NCI-H2107 treated with DMSO at 0.1 percent for 48 hours (cell line): ENCODE measurements around the gene COPS2.
"Not testable (repeated sequence)": the region's sequence is repeated elsewhere in the genome, so short reads cannot be mapped to it uniquely, and the experiment has no call there.

ENCODE experiments used
- DNase-seq: peaks from one replicate; lab custom pipeline; 2025; ENCODE audit not compliant: unreplicated experiment; lab: John Stamatoyannopoulos, UW

COPS2 gene

DNA sequence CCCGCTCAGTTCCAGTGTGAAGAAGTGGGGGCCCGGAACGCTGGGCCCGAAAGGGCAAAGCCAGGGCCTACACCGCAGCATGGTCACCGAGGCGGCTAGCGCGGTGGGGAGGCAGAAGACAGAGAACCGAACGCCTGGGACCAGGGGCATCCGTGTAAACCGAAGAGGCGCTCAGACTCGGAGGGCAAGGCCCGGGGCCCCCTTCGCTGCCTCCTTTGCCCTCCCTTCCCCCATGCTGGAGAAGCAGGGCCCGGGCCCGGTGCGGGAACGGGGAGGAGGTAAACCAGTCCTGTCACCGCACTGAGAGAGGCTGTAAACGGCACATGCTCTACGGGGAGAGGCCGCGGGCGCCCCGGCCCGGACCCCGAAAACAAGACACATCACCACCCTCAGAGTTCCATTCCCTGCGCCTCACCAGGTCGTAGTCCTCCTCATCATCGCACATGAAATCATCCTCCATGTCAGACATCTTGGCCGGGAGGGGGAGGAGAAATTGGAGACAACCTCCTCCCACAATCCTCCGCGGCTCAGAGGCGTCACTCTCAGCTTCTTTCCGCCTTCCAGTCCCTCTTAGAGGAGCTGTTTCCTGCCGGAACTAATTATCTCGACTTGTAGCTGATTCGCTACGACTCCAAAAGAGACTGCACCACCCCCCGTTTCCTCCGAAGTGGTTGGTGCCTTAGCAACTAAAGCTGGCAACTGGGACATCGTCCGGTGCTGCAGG, at the start of gene COPS2:
COPS2 (minus strand) TSS at position 490 of the 724 bp plus-strand sequence; CDS start at position 469, 21 bp downstream.
- peak; percentile 81 for DNase-seq

DNA sequence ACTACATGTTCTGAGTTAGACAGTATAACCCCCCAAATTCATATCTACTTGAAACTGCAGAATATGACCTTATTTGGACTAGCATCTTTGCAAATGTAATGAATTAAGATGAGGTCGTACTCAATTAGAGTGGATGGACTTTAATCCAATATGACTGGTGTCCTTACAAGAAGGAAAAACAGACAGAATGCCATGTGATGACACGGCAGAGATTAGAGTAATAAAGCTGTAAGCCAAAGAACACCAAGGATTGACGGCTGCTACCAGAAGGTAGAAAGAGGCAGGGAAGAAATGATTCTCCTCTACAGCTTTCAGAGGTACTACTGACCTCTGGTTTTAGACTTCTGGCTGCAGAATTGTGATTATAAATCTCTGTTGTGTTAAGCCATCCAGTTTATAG, 44.9 kb upstream of the COPS2 start:
- no peak for DNase-seq

DNA sequence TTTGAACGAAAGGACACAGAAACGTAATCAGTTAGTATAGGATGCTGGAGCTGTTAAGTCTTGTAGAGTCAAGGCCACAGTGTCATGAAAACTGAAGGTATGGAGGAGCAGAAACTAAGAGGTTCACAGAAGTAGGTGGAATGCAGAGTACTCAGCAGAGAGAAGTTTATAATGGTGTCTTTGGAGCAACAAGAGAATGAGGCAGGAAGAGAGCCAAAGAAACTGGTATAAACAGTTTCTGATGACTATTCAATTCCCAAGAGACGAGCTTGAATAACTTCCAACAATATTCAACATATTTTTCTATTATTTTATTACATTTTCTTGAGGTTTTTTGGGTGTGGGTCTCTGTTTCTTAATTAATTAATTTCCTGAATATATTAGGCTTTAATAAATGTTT, 44.3 kb upstream of the COPS2 start:
- DNase-seq = no peak

DNA sequence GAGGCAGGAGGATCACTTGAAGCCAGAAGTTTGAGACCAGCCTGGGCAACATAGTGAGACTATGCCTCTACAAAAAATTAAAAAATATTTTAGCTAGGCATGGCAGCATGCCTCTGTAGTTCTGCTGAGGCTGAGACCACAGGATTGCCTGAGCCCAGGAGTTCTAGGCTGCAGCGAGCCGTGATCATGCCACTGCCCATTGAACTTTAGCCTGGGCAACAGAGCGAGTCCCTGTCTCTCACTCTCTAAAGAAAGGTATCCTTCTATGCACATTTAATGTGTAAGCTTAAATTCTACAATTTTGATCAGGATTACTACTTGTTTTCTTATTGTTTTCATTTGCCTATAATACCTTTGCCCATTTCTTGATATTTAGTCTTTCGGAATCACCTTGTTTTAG, 41.5 kb upstream of the COPS2 start:
- DNase-seq = no peak

DNA sequence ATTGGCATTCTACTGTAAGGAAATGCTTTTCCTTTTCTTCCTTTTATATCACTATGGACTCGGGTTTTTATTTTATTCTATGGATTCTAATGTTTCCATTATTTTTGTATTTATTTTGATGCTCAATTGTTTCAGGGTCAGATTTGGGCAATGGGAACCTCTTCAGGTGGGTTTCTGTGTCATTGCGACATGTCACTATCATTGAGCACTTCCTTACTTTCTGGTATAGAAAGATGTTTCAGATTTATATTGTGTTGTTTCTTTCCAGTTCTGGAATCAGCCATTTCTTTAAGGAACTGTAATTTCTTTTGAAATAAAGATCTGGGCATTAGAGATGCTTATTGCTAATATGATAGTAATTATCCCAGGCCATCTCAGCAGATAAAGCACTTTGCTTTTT, 36.5 kb upstream of the COPS2 start:
- DNase-seq = no peak

DNA sequence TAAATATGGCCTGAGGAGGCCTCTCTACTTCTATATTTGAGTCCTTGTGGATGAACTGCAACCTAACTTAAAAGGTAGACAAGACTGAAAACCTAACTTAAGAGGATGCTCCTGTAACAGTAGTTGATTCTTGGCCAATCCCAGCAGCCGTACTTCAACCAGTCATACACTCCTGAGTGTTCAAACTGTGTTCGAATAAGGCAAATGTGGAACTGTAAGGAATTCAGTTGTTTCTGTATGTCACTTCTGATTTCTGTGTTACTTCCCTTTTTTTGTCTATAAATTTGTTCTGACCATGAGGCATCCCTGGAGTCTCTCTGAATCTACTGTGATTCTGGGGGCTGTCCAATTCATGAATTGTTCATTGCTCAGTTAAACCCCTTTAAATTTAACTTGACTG, 35.2 kb upstream of the COPS2 start:
- no peak for DNase-seq

DNA sequence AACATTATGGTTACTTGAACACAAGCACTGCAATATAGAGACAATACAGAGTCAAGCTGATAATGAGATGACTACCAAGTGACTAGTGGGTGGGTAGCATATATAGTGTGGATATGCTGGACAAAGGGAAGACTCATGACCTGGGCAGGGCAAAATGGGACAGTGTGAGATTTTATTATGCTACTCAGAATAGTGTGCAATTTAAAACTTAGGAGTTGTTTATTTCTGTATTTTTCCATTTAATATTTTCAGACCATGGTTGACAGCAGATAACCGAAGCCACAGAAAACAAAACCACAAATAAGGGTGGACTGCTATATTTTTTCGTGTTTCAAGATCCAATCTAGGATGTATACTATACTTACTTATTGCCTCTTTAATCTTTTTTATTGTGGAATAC, 34.2 kb upstream of the COPS2 start:
- DNase-seq = no peak

DNA sequence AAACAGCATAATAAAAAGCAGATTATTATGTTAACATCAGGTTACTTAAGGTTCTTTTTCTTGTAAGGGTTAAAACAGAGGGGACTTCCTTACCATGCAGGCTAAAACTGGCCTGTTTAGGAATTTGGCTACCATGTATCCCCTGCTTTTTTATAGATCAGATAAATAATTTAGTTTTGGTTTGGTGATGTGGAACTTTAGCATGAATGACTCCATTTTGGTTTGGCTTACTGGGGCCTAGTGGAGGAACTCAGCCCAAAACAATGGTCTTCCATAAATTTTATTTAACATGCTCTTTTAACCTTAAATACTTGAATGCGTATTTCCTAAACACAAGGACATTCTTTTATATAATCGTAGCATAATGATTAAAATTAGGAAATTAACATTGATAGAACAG, 33.5 kb upstream of the COPS2 start:
- DNase-seq = no peak

DNA sequence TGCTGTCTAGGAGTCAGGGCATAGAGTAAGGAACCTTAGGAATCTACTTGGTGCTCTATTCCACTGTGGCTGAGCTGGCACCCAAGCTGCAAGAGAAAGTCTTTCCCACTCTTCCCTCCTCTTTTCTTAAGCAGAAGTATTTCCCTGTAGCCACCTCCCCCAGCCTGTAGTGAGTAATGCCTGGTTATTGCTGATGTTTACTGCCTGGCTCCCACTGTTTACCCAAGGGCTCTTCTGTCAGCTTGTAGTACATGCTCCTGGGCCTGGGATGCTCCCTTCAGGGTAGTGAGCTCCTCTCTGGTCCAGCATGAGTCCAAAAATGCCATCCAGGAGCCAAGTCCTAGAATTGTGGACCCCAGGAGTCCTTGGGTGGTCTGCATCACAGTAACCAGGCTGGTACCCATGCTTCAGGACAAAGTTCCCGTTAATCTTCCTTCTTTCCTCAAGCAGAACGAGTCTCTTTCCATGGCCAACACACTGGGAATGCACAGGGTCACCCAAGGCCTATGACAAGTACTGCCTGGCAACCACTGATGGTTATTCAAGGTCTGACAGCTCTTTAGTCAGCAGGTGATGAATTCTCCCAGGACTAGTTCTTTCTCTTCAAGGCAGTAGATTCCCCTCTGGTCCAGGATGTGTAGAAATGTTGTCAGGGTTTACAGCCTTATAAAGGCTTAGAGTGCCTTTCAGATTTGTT, 32.3 kb upstream of the COPS2 start:
- DNase-seq = no peak

DNA sequence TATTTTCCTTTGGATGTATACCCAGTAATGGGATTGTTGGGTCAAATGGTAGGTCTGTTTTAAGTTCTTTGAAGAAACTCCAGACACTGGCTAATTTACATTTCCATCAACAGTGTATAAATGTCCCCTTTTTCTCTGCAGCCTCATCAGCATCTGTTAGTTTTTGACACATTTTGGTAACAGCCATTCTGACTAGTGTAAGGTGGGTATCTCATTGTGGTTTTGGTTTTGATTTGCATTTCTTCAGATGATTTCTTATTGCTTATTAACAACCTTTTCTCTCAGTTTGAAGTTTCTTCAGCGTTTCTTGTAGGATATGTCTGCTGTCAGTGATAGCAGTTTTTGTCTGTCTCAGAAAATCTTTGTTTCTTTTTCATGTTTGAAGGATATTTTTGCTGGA, 30.1 kb upstream of the COPS2 start:
- no peak for DNase-seq

DNA sequence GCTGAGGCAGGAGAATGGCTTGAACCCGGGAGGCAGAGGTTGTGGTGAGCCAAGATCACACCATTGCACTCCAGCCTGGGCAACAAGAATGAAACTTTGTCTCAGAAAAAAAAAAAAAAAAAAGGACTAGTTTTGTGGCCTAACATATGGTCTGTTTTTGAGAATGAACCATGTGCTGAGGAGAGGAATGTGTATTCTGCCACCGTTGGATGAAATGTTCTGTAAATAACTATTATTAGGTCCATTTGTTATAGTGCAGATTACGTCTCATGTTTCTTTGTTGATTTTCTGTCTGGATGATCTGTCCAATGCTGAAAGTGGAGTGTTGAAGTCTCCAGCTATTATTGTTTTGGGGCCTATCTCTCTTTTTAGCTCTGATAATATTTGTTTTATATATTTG, 28.3 kb upstream of the COPS2 start:
- not testable (repeated sequence) for DNase-seq

DNA sequence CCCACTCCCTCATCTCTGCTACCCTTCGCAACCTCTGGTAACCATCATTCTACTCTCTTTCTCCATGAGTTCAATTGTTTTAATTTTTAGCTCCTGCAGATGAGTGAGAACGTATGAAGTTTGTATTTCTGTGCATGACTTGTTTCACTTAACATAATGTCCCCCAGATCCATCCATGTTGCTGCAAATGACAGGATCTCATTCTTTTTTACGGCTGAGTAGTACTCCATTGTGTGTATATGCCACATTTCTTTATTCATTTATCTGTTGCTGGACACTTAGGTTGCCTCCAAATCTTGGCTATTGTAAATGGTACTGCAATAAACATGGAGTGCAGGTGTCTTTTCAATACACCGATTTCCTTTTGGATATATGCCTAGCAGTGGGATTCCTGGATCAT, 26.7 kb upstream of the COPS2 start:
- no peak for DNase-seq

DNA sequence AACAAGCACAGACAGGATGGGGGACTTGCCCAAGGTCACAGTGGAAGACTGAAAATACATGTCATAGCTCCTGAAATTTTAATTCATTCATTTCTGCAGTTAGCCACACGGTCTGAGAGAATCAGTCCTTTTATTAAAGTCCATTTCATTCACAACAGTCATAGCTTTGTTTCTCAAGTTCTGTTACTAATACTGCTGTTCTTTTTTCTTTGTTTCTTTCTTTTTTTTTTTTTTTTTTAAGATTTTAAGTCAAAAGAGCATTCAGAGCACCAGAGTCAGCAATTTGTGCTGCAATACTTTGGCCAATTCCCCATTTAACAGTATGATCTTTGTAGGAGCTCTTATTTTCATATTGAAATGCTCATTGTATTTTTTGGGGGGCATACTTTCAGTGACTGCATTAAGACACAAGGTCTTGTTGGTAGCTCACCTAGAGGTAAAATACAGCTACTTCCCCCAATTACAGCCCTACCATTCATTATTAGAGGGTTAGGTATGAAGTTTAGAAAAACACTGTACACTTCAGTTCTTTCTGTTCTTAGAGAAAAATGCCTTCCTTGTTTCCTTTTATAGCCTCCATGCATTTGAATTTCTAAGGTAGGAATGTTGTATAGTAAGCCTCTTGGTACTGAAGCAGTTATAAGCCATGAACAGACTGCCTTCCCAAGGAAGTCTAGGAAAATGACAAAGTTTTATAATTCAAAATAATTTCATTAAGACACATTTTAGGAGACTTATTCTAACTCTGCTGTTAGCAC, 24.2 kb upstream of the COPS2 start:
- no peak for DNase-seq

DNA sequence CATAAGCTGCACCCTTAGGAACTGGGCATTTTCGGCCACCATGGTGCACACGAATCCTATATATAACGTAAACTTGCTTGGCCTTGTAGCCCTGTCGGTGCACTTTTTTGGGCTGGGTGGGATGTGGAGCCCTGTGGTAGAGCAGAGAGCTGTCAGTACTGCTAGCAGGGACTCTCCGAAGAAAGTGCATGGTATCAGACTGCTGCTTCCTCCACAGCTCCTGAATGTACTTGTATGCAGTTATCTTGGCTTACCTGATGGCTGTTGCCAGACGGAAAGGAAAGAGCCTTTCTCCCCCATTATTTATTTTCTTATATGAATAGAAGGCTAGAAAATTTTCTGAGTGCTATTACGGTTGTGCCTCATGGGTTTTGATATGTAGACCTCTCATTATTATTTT, 23.1 kb upstream of the COPS2 start:
- DNase-seq = no peak

DNA sequence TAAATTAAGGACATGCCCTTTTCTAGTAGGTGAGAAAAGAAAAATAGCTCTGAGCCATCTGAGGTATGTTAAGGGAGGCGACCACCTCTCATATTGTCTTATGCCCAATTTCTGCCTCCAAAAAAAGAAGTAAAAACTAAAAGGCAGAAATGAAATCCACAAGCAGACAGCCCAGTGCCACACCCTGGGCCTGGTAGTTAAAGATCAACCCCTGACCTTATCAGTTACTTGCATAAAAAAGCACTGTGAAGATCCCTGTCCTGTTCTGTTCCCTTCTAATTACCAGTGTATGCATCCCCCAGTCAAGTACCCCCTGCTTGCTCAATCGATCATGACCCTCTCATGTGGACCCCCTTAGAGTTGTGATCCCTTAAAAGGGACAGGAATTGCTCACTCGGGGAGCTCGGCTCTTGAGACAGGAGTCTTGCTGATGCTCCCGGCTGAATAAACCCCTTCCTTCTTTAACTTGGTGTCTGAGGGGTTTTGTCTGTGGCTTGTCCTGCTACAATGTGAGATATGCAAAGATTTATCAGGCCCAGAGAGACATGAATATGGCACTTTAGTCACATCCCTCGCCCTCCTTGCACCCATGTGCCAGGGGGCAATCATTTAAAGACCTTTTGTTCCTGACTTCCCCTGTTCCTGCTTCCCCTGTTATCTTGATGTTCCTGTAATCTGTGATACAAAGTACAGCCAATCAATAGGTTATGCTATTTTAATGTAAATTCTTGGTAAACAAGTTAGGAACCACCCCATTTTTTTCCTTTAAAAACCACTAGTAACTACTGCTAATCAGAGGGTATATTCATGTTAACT, 20.4 kb upstream of the COPS2 start:
- DNase-seq = not testable (repeated sequence)

DNA sequence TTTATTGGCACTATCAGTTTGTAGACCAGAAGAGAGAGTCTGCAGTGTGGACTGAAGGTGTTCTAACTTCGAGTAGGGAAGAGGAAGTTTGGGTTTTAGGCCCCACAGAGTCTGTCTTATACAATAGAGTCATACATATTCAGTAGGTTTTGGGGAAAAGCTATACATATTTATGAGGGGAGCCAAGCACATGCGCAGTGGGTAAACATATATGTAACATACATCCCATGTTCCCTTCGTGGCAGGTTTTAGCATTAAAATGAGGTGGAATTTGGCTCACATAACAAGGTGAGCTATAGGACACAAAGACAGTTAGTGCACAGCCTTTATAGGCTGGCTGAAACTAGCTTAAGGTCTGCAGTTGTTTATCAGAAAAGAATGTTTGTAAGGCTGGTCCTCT, 19.5 kb upstream of the COPS2 start:
- no peak for DNase-seq

DNA sequence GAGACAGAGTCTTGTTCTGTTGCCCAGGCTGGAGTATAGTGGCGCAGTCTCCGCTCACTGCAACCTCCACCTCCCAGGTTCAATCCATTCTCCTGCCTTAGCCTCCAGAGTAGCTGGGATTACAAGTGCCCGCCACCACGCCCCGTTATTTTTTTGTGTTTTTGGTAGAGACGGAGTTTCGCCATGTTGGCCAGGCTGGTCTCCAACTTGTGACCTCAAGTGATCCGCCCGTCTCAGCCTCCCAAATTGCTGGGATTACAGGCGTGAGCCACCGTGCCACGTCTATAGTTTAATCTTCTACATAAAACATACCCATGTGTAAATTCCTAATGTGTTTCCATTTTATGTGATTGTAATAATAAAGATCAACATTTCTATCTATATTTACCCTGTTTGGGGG, 16.4 kb upstream of the COPS2 start:
- no peak for DNase-seq

DNA sequence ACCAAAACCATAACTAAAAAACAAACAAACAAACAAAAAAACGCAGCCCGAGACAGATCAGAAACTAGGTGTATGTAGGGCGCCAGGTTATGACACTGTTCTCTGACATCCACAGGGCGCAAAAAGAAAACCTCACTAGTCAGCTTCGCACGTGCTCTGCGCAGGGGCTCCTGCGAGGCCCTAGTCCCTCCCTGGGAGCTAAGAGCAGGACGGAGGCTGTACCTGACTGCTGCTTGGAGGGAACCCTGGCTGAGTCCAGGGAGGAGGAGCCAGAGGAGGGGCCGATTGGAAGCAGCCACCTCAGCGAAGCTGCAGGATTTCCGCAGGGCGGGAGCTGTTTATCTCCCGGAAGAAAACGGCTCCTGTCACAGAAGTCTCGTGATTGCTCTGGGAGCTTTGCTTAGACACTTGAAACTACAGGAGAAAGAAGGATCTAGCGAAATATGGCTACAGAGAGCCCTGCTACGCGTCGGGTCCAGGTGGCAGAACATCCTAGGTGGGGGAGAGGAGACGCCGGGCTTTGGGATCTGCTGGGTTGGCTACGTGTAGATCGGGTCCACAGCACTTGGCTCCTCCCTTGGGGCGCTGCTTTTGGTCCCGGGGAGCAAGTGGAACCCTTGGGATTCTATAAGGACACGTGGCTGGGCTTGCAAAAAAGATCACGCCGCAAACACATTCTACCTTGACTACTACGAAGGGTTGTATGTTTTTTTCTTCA, 14.6 kb upstream of the COPS2 start, which contains the start of gene GALK2:
GALK2 (plus strand) TSS at position 368 of the 718 bp plus-strand sequence; CDS start at position 444, 76 bp downstream.
- DNase-seq = peak; percentile 60

DNA sequence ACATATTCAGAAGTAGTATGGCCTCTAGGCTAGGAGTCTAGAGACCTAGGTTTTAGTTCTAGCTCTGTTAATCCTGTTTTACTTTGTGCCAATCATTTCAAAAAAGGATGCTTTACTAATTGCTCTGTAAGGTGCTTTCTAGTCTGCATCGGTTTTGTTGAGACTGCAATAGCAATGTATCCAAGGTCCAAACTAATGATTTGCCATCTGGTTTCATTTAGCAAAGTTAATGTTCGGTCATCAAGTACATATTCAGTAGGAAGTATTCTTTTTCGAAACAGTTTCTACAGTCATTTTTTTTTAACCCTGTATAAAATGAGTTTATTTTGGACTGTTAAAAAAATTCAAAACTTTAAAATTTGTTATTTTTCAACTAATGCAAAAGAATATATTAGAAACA, 12.6 kb upstream of the COPS2 start:
- no peak for DNase-seq

DNA sequence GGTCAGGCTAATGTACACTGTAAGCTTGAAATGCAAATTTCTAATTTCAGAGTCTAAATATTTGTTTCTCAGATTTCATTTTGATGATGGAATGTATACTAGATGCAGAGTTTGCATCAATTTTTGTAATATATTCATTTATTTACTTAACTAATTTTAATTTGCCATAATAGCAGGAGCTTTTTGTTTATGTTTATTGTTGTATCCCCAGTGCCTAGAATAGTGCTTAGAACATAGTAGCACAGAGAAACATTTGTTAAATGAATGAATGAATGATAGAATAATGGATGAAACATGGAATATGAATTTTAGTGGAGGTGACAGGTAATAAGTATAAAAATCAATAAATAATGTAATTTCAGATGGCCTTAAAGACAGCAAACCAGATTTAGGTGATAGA, 9.5 kb upstream of the COPS2 start:
- DNase-seq = no peak
